GM18520 (cell line): ENCODE results near the gene EEF1AKMT3.

ENCODE experiments used
- ATAC-seq: cut with Tn5 transposase; IDR thresholded peaks from one replicate; pipeline ENCODE4 v1.9.1; 2021; ENCODE audit not compliant: unreplicated experiment

EEF1AKMT3 gene

DNA sequence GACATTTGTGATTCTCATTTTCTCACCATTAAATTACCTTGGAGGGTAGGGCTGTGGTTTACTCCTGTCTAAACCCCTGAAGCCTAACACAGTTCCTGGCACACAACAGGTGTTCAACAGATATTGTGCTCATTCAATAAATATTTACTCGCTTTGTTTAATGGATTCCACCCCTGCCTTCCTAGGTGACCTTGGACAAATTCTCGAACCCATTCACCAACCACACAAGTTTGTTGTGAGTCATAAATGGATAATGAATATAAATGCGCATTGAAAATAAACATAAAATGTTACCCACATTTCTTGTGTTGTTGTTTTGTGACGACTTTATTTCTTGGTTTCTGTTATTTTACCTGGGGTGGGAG lies 9.8 kb downstream of the EEF1AKMT3 start:
- ATAC-seq, result no peak

DNA sequence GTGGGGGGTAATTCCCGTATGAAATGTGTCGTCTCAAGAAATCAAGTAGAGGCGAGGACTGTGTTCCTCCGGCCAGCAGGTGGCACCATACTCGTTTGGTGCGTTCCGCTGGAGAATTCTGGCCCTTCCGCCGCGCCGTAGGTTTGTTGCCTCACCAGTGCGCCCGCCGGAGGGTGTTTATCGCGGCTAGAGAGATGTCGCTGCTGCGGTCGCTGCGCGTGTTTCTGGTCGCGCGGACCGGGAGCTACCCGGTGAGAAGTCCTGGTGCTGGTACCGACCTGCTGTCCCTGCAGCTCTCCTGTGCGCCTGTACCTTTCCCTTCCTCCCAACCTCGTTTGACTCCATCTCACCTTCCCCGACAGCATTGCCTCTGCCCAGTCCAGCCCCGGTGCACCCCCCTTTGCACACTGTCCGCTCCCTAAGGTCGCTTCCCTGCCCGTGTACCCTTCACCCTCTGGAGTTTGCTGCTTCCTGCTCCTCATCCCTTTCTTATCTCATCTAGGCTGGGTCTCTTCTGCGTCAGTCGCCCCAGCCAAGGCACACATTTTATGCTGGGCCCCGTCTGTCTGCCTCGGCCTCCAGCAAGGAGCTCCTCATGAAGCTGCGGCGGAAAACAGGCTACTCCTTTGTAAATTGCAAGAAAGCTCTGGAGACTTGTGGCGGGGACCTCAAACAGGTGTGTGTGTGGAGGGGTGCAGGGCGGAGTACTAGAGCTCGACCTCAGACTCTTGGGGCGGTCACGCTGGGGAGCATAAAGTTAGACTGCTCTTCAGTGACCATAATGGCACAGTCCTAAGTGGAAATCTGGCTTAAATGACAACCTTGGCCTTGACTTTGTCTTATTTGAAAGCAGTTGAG lies 10.4 kb downstream of the EEF1AKMT3 start, which contains the start of gene TSFM:
TSS of gene TSFM (plus strand) at position 180 of the 858 bp plus-strand sequence. CDS start at position 195, 15 bp downstream.
- ATAC-seq, result peak; percentile 85

DNA sequence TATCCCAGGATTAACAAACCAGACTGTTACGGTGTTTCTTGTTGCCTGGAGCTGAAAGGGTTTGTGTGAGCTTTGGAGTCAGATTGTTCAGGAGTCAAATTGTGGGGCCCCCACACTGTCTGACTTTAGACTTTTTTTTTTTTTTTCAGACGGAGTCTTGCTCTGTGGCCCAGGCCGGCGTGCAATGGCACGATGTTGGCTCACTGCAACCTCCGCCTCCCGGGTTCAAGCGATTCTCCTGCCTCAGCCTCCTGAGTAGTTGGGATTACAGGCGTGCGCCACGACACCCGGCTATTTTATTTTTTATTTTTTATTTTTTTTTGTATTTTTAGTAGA lies 11.0 kb downstream of the EEF1AKMT3 start:
- ATAC-seq, result no peak

DNA sequence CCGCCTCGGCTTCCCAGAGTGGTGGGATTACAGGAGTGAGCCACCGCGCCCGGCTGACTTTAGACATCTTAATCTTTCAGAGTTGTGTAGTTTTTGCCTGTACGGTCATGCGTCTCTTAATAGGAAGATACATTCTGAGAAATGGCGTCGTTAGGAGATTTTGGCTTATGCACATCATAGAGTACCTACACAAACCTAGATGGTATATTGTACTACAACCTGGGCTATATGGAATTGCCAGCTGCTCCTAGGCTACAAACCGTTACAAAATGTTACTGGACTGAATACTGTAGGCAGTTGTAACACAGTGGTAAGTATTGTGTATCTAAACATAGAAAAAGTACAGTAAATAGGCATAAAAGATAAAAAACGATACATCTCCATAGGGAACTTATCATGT lies 11.4 kb downstream of the EEF1AKMT3 start:
- no peak for ATAC-seq

DNA sequence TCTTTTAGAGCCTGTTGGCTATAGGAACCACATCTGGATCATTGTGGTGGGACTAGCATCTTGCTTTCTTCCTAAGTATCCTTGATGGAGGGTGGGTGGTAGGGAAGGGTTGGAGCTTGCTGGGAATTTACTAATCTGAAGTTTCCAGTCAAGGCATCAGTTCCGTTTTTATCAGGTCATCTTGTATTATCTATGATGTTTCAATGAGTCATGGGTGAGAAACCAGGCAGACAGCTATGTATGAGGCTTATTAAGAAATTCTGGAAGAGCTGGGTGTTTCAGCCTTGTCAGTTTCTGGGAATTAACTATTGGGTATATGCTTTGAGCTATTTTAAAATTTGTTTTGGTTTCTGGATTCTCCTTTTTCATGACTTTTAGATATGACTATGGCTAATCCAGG lies 21.5 kb downstream of the EEF1AKMT3 start:
- ATAC-seq, result no peak

DNA sequence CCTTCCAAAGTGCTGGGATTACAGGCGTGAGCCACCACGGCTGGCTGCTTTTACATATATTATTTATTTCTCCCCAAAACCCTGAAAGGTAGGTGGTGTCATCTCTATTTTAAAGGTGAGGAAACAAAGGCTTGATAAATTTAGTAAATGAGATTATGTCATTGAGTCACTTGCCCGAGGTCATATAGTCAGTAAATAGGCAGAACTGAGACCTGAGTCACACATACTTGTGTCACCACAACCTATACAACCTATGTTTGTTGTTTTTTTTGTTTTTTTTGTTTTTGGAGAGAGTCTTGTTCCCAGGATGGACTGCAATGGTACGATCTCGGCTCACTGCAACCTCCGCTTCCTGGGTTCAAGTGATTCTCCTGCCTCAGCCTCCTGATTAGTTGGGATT lies 22.9 kb downstream of the EEF1AKMT3 start:
- no peak for ATAC-seq

DNA sequence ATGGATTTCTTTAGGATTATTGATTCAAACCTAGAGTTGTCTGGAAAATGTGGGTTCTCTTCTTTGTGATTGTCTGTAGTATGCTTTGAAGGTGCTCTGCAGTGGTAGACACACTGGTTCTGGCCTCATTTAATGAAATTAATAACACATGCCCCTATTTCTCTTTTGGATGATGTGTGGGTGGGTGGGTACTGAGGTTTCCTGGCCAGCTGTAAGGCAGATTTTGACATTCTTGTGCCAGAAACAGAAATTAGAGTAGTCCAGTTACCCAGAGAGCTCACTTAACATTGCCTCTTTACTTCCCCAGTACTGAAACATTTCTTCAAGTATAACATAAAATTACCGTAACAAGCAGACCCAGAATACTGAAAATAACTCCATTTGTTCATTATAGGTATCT lies 24.6 kb downstream of the EEF1AKMT3 start:
- ATAC-seq, result no peak

DNA sequence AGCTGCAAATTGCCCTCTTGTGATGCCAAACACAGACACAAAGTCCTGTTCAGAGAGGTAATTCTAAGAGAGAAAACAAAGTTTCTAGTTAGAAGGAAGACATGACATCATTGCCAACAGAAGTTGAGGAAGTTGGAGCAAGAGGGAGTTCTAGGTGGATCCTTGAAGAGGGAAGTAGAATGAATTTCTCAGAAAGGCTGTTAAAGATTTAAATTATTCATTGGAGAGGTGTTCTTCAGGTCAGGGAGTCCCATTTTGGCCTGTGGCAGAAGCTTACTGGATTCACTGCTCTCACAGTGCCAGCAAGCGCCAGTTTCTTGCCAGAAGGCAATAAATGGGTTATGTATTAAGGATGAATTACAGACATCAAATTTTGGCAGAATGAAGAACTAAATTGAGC lies 25.5 kb downstream of the EEF1AKMT3 start:
- ATAC-seq, result no peak

DNA sequence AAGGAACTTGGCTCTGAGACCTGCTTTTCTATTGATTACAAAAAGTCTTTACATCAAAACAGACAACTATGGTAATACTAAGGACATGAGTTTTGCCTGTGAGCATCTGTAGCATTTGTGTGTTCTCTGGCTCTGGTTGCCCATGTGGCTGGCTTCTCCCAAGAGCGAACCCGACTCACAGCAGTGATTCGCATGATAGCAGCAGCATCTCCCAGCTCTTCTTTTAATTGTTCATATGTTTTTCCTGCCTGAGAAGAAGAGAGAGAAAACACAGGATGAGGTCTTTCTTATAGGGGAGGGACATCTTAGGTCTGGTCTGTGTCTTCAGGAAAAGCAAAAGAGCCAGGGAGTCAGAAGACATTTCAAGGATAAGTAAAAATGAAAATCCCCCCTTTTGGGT lies 28.6 kb downstream of the EEF1AKMT3 start:
- no peak for ATAC-seq

DNA sequence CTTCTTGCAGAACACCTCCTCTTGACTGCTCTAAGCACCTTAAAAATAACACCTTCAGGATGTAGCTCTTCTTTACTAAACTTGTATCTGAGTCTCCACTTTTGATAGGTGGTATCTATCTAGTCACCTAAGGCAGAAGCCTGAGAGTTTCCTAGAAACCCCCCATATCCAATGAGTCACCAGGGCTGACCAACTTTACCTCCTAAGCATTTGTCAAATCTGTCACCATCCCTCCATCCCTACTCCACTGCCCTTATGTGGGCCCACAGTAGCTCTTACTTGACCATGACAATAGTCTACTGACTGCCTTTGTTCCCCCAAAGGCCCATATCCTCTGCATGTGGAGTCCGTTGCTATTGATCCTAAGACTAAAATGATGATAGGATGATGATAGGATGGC lies 30.2 kb downstream of the EEF1AKMT3 start:
- ATAC-seq, result no peak

DNA sequence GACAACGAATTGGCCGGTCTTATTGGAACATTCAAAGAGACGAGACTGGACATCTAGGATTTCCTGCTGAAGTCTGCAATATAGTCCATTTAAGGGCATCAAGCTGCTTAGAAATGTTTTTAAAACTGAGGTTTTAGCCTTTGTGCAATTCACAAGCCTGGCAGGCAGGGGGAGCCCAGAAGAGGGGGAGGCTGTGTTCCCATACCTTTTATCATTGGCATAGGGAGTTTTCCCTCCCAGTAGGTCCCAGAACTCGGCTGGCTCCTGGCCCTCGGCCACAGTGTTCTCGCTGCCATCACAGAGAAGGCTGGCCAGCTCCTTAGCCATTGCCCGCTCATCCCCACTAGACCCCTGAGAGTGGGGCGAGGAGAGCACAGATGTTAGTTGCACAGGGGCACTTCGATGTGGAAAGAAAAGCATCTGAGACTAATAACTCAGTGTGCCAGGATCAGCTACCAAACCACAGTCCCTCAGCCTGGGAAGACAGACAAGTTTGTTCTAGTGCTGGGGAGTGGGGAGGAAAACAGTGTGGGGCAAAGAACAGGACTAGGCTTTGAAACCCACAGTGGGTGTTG lies 31.0 kb downstream of the EEF1AKMT3 start:
- no peak for ATAC-seq

DNA sequence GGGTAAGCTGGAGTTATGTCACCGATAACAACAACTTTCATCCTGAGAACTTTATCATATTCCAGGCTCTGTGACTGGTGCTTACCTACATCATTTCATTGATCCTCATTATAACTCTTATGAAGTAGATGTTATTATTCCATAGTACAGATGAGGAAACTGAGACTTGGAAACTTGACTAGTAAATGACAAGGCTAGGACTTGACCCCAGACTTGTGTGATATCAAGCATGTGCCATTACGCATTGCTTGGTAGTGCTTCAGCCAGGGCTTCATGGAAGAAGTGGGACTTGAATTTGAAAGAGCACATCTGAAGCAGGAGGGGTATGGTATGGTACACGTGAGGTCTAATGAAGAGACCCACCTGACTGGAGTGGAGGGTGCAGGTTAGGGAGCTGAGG lies 34.3 kb downstream of the EEF1AKMT3 start:
- ATAC-seq, result no peak

DNA sequence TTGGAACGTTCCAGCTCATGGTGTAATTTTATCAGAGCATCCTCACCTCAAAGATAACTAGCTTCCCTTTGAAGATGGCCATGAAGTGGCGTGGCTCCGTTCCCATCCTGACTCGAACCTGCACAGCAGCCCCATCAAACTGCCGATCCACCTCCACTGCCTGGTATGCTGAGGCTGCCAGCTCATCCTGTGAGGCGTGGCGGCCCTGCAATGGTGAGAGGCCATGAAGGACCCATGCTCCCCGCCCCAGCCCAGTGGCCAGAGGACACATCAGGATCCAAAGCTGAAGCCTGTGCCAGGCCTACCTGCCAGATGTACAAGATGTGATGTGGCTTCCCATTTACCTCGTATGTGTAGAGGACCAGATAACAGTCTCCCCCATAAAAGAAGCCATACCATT lies 34.9 kb downstream of the EEF1AKMT3 start:
- no peak for ATAC-seq

DNA sequence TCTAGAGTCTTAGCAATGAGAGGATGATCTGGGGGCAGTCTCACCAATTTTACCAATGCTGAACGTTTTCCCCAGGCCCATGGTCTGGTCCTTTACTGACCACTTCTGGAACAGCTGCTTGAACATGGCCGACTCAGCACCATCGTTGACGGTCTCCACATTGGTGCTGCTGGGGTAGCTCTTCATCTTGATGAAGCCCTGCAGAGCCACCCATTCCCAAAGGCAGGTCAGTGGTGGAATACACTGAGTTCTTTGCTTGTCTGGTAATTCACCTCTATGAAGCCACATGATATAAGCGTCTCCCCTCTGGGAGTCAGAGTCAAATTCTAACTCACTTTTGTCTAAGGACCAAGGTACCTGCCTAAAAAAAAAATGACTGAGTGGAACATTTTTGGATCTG lies 35.9 kb downstream of the EEF1AKMT3 start:
- no peak for ATAC-seq

DNA sequence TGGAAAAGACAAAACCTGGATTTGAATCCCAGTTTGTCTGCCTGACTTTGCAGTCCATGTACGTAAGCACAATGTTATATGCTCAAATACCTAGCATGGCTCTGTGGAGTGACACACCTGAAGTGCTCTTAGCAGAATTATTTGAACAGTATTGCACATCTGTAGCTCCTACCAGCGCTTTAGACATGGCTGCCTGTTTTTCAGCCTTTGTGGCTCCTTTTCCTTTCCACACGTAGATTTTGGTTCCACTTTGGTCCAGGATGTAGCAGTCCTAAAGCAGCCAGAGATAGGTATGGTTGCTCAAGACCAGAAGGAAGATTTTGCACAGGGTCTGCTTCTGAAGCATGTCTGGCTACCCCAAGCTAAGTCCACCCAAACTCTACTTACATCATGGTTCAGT lies 37.0 kb downstream of the EEF1AKMT3 start:
- ATAC-seq, result no peak

DNA sequence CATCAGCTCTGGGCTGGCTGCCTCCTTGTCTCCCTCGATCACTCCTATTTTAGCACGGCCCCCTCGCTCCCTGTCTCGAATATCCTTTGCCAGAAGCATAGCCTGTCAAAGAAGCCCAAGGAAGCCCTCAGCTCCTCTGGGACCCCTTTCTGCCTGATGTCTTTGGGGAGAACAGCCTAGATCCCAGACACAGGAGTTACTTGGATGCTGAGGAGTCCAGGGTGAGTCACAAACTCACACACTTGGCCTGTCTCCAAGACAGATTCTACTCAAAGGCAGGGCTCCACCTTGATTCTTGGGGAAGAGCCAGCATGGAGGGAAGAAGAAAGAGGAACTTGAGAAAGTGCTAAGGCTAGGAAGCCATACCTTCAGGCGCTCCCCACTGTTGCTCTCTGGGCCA lies 38.0 kb downstream of the EEF1AKMT3 start:
- no peak for ATAC-seq

DNA sequence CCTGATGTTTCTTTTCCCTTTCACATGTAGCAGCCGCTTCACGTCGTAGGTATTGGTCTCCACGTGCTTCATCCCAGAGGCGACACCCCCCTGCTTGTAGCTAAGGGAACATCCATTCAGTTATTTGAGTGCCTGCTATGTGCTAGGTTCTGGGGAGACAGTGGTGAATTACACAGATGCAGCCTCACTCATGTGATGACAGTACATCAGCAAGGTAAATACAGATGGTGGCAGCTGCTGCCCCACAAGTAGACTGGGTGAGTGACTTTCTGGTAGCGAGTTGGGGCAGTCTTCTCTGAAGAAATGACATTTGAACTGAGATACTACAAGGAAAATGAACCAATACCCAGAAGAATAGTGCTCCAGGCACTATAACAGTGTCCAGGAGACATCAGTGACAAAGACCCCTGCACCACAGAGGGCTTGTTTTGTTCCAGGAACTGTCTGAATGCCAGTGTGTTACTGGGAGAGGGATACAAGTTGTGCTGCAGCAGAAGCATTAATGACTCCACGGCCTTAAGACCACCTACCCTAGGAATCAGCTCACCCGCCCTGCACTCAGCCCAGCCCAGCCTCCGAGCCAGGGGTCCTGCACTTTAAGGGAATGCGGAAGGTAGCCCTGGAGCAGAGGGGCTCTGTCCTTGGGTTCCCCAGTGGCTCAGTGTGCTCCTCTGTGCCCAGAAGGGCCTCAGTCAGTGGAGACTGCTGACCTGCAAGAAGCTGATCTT lies 38.8 kb downstream of the EEF1AKMT3 start:
- ATAC-seq, result no peak

DNA sequence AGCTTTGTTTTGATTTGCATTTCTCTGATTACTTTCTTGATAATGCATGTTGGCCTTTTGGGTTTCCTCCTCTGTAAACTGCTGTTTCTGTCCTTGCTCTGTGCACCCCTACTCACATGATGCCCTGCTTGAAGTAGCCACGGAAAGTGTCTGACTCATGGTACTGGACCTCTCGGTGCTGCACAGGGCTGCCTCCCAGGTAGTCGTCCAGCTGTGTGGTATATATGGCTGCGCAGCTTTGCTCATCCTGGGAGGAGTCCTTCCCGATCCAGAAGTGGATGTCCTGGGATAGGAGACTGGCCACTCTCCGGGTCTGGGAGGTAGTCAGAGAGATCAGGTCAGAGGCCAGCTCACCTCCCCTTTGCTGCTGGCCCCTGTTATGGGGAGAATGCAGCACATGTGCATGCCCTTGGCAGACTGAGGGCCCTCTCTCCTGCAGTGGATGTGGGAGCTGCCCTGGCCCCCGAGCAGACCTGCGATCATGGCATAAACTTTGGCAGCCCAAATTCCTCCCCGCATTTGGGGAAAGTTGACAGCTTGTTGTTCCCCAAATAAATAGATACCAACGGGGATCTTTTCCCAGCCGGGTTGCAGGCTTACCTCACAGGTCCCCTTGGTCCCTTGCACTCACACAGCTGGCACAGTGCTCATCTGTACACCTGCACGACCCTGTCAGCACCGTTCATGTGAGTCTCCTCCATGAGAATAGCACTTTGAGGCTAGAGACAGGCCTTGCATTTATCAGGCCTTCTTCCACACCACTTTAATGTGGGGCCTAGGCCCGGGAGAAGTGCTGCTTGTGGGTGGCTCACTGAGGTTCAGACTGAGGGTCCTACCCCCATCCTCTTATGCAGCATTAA lies 40.9 kb downstream of the EEF1AKMT3 start:
- ATAC-seq, result no peak

DNA sequence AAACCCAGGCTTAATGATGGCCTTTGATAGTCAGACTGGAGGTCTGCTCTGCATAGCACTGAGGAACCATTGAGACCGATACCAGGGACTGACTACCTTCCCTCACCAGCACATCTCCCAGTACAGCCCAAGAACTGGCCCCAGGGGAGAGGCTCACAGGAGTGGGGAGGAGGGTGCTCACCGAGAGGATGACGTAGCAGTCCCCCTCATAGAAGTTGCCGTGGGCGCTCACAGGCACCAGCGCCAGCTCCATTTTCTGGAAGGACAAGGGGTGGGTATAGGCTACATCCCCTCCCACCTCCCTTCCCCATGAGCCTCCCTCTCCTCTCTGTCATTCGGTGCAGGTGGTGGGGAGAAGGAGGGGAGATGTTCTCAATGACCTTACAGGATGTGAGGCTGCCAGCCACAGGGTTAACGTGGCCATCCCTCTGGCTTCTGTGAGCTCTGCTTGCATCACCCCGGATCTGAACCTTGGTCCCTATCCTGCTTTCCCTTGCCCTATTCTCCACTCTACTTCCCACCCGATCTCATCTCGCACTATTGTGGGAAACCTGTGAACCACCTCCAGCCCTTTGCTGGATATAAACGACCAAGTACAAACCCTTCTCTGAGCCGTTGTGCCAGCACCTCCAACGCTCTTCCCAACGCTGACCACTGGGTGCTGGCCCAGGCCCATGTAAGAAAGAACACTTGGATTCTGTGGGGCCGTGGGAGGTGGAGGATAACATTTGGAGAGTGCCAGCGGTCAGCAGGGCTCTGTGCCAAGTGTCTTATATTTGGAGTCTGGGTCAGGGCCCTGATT lies 41.8 kb downstream of the EEF1AKMT3 start:
- no peak for ATAC-seq

DNA sequence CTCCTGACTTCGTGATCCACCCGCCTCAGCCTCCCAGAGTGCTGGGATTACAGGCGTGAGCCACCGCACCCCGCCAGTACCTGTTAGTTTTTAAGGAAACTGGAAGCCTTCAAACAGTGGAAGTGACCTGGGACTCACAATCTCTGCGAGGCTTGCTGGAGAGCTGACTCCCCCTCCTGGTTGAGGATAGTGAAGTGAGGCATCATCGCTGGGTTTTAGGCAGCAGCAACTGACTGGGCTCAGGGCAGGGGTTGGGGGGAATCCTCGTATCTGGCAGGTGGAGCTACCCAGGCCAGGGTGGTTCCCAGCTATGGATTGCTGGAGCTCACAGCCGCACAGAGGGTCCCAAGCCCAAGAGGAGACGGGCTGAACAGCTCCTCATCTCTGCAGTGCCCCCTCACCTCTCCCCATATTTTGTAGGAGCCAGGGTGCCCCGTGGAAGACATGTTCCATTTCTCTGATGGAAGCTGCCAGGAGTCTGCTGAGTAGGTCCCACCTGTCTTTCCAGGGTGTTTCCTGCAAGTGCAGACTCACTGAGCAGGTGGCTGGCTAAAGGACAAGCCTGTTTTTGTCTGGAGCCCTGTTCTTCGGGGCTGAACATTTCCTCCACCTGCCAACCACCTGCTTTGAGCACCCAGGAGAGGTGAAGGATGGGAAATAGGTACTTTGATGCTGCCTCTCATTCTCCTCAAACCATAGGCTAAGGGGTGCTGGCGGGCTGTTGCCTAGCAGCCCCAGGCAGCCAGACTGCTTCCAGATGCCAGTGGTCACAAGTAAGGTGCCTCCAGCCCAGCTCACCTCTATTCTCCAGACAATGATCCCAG lies 43.0 kb downstream of the EEF1AKMT3 start:
- no peak for ATAC-seq
